HG02642 (cell line): ENCODE measurements around the gene SH2B3.

ENCODE experiments used
- ATAC-seq: cut with Tn5 transposase; IDR thresholded peaks from one replicate; pipeline ENCODE4 v1.9.1; 2021; ENCODE audit warnings: mild to moderate bottlenecking; ENCODE audit not compliant: unreplicated experiment, poor library complexity

SH2B3 gene

DNA sequence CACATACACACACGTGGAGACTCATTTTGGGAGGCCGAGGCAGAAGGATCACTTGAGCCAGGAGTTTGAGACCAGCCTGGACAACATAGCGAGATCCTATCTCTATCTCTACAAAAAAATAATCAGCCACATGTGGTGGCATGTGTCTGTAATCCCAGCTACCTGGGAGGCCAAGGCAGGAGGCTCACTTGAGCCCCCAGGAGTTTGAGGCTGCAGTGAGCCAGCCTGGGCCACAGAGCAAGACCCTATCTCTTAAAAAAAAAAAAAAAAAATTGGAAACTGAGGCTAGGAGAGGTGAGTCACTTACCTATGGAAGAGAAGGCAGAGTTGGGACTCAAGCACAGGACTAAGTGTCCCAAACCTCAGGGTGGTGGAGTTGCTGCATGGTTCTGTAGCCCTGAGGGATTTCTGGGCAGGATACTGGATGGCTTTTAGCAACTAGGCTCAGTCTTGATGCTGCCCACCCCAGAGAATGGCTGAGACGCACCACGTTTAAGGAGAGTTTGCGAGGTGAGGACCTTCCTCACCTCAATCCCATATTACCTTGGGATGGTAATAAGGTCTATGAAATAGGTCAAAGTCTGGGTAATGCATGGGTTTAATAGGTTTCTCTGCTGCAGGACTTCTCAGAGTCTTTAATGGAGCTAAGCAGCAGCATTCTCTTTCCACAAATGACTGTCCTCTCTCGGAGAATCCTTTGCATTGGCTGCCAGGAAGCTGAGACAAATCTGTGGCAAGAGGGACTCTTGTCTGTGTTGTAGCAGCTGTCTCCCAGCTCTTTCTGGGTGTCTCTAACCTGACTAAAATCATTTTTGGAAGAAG lies 35.6 kb downstream of the SH2B3 start:
- no peak for ATAC-seq

DNA sequence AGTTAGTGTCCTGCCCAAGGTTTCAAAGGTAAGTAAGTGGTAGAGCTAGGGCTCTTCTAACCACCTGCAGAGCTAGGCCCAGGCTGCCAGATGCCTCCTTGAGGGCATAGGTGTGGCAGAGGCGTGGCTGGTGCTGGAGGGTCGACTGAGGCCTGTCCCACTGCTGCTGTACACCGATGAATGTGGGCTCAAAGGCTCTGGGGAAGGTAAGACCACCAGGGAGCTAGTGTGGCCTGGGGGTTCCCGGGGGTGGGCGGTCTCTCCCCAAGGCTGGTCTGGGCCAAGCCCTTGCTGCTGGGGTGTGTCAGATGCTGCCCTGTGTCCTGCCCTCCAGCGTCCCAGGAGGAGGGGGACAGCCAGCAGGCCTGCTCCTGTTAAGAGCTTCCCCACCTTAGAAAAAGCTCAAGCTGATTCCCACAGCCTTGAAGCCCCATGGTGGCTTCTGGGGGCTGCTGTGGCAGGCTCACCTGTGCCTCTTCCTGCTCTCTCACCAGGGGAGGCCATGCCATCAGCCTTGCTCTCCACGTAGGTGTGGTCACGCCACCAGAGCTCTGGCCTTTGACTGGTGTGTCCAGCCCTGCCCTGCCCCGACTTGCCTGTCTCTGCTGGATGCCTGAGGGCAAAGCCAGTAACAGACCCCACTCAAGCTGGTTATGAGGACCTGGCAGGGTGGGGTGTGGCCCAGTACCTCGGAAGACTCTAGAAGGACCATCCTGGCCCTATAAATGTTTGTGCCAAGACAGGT lies 36.8 kb downstream of the SH2B3 start:
- no peak for ATAC-seq

- ATAC-seq: no peak
Observed at GRCh38 chr12:111443086-111443485, 37.4 kb downstream of the SH2B3 start.

GRCh38 chr12:111443586-111443985 lies 37.9 kb downstream of the SH2B3 start:
- ATAC-seq: no peak

DNA sequence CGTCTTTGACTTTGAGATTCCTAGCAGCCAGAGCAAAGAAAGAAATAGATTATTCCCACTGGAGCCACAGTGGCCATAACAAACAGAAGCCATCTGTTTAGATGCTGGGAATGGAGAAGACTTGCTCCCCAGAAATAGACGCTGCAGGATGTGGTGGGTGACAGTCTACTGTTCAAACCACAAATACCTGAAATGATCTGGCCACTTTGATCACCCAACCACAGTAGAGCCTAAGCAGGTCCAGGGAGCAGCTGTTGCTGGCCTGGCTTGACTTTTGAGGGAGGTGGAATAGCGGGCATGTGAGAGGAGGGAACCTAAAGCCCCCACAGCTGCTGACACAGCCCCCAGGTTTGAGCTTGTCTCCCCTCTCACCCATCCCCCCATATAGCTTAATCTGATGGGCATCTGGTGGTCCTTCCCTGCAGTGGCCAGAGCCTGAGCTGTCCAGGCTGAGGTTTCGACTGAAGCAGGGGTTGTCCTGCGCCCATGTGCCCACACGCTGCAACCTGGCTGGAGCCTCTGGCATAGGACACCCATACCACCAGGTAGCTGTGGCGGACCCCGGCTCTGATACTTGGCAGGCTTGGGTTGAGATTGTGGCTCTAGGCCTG lies 38.7 kb downstream of the SH2B3 start:
- peak; percentile 32 for ATAC-seq

GRCh38 chr12:111444925-111445725 lies 39.4 kb downstream of the SH2B3 start:
- ATAC-seq: peak; percentile 78

GRCh38 chr12:111445726-111446581 lies 40.2 kb downstream of the SH2B3 start:
- no peak for ATAC-seq

DNA sequence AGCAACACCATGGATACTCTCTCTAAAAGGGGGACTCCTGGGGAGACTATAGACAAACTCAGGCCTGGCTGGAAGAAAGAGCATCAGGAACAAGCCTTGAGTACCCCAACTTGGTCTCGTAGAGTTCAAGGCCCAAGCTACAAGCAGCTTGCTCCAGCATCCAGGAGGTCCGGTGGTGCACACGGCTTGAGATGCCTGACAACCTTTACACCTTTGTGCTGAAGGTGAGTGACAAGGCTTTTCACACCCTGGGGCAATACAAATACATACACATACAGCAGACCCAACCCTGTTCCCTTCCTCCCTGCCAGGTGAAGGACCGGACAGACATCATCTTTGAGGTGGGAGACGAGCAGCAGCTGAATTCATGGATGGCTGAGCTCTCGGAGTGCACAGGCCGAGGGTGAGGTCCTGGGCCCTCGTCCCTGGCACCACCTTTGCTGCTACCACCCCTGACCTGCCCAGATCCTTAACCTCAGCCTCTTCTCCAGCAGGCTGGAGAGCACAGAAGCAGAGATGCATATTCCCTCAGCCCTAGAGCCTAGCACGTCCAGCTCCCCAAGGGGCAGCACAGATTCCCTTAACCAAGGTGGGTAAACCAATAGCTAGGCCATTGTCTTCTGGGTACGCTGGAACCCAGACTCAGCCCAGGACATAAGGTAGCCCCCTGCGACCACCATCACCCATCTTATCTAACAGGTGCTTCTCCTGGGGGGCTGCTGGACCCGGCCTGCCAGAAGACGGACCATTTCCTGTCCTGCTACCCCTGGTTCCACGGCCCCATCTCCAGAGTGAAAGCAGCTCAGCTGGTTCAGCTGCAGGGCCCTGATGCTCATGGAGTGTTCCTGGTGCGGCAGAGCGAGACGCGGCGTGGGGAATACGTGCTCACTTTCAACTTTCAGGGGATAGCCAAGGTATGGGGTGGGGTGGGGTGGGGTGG lies 41.2 kb downstream of the SH2B3 start:
- no peak for ATAC-seq

- no peak for ATAC-seq
Observed at GRCh38 chr12:111447571-111448265, 42.0 kb downstream of the SH2B3 start.

- ATAC-seq: no peak
Observed at GRCh38 chr12:111448266-111448830, 42.6 kb downstream of the SH2B3 start.

GRCh38 chr12:111448846-111449790 lies 43.4 kb downstream of the SH2B3 start:
- no peak for ATAC-seq

GRCh38 chr12:111450676-111451075 lies 45.0 kb downstream of the SH2B3 start:
- no peak for ATAC-seq

DNA sequence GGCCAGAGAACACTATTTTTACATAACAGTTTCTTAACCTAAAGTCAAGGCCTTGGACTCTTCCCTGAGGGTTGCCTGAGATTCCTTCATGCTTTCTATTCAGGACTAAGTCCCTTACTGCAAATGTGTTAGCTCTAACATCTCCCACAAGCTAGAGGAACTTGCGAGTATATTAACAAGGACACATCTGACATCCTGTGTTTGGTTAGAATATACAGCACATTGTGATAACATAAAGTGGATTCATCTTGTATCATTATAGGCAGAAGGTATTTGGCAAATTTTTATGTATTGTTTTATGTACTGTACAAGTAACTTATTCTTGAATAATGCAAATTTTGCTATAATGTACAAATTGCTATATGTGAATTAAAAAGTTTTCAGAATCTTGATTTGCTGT lies 45.5 kb downstream of the SH2B3 start:
- ATAC-seq: no peak

DNA sequence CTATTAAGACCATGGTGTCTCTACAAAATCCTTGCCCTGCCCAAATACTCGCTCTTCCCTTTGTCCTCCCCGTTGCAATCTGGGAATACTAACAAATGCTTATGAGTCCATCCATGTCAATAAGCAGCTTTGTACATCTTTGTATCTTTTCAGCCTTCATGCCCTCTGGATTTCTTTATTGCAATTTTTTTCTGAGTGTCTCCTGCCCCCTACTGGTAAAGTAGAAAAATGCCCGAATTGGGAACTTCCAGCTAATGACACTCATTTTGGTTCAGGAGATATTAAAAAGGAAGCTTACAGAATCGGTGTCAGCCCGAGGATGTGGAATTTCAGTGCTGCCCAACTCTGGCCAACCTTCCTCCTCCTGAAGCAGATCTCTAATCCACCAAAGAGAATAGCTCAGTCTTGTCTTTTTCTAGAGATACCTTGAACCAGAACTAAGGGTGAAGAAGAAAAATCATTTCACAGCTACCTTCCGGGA lies 46.0 kb downstream of the SH2B3 start:
- no peak for ATAC-seq

- ATAC-seq: no peak
Observed at GRCh38 chr12:111453071-111453989, 47.6 kb downstream of the SH2B3 start.
